Tibial nerve (tissue), 4 donors: ENCODE data around the gene RNF214.

Experiments
- EP300 ChIP-seq, 2 donors: sonication (generic); formaldehyde crosslinking; IDR thresholded peaks; one replicate each; pipeline ENCODE4 v1.6.1; 2017; ENCODE audit warnings: antibody characterized with exemption in 2 of 2, mild to moderate bottlenecking in 1 of 2
- POLR2A ChIP-seq, 2 donors: fragments of 450-650 bp; IDR thresholded peaks; one replicate each; pipeline ENCODE4 v1.6.1; 2017; ENCODE audit warnings: antibody characterized with exemption in 2 of 2, mild to moderate bottlenecking in 2 of 2, moderate library complexity in 2 of 2
- TF ChIP-seq, protein P1 (sequence below), 5 experiments: fragments of 200-600 bp in 3 of 5; fragments of 450-650 bp in 2 of 5; sonication (generic) in 3 of 5; IDR thresholded peaks; one replicate each; pipeline ENCODE4 v1.5.1; 2016 to 2019; ENCODE audit warnings: antibody characterized with exemption in 5 of 5, mild to moderate bottlenecking in 3 of 5, moderate library complexity in 2 of 5

DNA sequence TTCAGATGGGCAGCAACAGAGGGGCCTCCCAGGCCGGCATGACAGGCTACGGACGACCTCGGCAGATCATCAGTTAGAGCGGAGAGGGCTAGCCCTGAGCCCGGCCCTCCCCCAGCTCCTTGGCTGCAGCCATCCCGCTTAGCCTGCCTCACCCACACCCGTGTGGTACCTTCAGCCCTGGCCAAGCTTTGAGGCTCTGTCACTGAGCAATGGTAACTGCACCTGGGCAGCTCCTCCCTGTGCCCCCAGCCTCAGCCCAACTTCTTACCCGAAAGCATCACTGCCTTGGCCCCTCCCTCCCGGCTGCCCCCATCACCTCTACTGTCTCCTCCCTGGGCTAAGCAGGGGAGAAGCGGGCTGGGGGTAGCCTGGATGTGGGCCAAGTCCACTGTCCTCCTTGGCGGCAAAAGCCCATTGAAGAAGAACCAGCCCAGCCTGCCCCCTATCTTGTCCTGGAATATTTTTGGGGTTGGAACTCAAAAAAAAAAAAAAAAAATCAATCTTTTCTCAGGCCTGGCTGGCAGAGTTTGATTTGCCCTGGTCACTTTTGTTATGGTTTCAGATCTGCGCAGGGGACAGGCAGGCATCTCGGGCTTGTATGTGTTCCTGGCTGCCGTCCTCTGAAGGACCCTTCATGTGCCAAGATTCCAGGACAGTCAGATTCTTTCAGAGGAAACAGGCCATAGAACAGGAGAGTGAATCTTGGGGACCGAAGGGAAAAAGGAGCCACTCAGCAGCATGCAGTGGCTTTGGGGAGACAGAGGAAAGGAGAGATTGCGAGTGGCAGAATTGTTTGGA lies 28.0 kb upstream of the RNF214 start:
- TF ChIP-seq, protein P1, sequence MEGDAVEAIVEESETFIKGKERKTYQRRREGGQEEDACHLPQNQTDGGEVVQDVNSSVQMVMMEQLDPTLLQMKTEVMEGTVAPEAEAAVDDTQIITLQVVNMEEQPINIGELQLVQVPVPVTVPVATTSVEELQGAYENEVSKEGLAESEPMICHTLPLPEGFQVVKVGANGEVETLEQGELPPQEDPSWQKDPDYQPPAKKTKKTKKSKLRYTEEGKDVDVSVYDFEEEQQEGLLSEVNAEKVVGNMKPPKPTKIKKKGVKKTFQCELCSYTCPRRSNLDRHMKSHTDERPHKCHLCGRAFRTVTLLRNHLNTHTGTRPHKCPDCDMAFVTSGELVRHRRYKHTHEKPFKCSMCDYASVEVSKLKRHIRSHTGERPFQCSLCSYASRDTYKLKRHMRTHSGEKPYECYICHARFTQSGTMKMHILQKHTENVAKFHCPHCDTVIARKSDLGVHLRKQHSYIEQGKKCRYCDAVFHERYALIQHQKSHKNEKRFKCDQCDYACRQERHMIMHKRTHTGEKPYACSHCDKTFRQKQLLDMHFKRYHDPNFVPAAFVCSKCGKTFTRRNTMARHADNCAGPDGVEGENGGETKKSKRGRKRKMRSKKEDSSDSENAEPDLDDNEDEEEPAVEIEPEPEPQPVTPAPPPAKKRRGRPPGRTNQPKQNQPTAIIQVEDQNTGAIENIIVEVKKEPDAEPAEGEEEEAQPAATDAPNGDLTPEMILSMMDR (IDR thresholded peaks at IDR 0.05) = no peak
- TF ChIP-seq EP300 (IDR thresholded peaks at IDR 0.05) = no peak
- TF ChIP-seq POLR2A (IDR thresholded peaks at IDR 0.05) = no peak
